Activated CD4-positive, alpha-beta T cell treated with anti-CD3 and anti-CD28 coated beads, Interleukin-2, amount 50 U/mL, for 4 hours (primary cell): ENCODE measurements around the gene KCNA5.
A peak's percentile ranks its signal among the peaks of the same experiment; 100 is the strongest.

Source experiments
- DNase-seq, 2 experiments: peaks; one replicate each; pipeline ENCODE4 v3.0.0-alpha.2; 2020

The KCNA5 gene

DNA sequence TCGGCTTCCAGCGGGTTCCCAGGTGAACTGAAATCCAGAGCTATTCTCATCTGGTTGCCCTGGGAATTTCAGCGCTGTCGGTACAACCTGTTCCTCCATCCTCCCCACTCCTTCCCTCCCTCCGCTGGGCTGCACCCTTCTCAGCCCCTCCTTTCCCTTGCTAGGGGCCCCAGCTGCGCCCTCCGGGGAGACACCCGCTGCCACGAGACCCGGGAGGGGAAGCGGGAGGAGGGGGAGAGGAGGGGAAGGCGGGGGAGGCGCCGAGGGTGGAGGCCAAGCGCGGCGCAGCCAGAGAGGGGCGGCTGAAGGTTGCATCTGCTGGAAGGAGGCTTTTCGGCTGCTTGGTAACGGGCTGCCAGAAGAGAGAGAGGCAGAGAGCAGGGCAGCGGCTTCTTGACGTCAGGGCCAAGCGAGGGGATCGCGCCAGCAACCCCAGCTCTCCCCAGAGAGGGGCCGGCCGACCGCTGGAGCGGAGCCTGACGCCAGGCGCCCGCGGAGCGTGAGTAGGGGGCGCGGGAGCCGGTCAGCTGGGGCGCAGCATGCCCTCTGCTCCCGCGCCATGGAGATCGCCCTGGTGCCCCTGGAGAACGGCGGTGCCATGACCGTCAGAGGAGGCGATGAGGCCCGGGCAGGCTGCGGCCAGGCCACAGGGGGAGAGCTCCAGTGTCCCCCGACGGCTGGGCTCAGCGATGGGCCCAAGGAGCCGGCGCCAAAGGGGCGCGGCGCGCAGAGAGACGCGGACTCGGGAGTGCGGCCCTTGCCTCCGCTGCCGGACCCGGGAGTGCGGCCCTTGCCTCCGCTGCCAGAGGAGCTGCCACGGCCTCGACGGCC, at the start of gene KCNA5:
TSS of gene KCNA5 (plus strand) at position 291 of the 831 bp plus-strand sequence. CDS start at position 560, 269 bp downstream.
- no peak for DNase-seq

DNA sequence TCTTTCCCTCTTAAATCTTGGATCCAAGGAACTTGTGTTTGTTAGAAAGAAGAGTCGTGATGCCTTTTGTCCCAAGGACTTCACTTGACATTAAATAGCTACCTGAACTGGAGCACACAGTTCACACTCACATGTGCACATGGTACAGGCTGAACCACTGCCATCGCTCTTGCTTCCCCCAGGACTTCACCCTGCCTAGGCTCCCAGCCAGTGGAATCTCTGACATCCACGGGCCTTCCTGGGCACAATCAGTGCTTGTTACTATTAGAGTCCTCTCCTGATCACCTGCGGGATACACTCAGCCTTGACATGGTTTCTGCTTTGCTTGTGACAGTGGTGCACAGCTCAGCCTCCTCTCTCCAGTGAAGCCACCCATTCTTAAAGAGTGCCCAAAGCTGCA, 49.1 kb upstream of the KCNA5 start:
- DNase-seq, result no peak

- no peak for DNase-seq
Observed at GRCh38 chr12:4996714-4997113, 47.0 kb upstream of the KCNA5 start.

- no peak for DNase-seq
Observed at GRCh38 chr12:4997939-4998338, 45.7 kb upstream of the KCNA5 start.

DNA sequence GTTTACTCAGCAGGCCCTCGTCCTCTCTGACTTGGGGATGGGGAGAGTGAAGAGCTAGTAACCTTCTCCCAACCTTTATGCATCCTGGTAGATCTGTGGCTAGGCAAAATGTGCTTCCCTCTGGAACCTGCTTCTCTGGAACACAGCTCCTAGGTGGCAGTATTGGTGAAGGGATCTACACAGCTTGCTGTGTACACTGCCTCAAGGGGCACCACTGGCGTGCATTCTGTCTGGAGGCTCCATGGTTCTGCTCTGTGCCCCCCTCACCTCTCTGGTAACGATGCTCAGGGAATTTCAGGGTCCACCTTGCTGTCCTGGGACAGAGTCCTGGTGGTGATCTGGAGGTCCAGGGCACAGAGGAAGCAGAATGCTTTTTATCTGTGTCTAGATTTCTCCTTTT, 43.5 kb upstream of the KCNA5 start:
- DNase-seq, result no peak

- no peak for DNase-seq
Observed at GRCh38 chr12:5000658-5001385, 42.9 kb upstream of the KCNA5 start.

GRCh38 chr12:5003025-5003666, 40.5 kb upstream of the KCNA5 start:
- DNase-seq, result peak; percentile 2 to 6

DNA sequence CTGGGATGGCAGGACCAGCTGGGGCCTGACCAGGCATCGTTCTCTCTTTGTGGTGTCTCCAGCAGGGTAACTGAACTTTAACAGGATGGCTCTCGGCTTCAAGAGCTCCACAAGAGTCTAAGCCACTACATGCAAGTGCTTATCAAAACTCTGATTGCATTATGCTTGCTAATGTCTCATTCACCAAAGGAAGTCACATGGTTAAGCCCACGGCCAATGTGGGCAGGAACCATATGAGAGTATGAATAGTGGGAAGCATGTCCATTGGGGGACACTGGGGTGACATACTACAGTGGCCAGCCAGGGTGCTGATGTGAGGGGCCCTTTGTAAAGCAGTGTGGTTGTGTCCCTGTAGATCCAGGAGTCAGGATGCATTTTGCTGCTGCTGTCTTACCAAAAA, 35.0 kb upstream of the KCNA5 start:
- no peak for DNase-seq

GRCh38 chr12:5010151-5010550, 33.5 kb upstream of the KCNA5 start:
- DNase-seq, result no peak

DNA sequence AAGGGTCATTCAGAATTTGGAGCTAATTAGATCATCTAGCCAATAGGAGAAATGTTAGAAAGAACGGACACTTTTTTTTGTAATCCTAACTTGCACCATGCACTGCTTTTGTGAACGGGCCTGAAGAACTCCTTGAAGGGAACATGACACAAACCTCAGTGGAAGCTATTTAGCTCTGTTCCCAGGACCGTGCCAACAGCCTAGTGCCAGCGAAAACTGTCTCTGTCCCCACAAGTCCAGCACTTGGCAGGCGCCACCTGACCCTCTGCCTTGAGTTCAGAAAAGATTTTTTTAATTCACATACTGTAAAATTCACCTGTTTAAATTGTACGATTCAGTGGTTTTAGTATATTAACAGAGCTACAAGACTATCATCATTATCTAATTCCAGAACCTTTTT, 31.3 kb upstream of the KCNA5 start:
- no peak for DNase-seq

DNA sequence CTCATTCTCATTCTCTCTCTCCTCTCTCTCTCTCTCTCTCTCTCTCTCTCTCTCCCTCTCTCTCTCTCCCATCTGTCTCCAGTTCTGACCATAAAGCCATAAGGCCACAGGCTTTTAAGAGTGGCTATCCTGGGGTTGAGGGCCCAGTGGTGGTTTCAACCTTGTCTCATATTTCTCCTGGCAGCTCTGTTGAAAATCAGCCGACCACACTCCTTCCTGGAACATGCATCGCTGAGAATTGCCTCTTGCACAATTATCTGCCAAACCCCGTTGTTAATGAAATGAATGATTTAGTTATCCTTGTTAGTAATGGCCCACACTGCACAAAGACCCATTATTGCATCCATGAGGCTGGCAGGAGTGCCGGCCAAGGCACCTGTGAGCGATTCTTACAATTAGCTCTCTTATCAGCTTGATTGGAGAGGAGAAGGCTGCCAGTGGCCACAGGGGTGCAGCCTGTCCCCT, 30.4 kb upstream of the KCNA5 start:
- no peak for DNase-seq

GRCh38 chr12:5014269-5014668, 29.4 kb upstream of the KCNA5 start:
- no peak for DNase-seq

GRCh38 chr12:5015711-5016492, 27.8 kb upstream of the KCNA5 start:
- DNase-seq, result no peak

- DNase-seq, result no peak
Observed at GRCh38 chr12:5016526-5016925, 27.2 kb upstream of the KCNA5 start.

- no peak for DNase-seq
Observed at GRCh38 chr12:5017638-5018348, 25.9 kb upstream of the KCNA5 start.

DNA sequence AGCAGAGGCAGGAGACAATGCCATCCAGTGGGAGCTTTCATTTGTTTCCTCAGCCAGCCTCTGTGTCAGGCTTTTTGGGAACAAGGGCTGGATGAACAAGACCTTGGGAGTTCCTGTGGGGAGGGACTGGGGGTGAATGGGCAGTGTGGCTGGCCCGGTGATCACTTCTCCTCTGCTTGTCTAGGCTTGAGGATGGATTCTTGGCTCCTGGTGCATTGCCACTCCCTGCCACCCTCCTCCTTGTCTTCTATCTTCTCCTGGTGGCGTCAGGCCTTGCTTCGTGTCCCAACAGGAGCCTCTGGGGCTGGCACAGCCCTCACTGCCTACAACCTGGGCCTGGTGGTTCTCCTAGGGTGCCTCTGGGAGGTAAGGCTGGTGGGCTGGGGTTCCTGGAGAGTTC, 25.0 kb upstream of the KCNA5 start:
- DNase-seq, result no peak

GRCh38 chr12:5022025-5022424, 21.7 kb upstream of the KCNA5 start:
- no peak for DNase-seq

DNA sequence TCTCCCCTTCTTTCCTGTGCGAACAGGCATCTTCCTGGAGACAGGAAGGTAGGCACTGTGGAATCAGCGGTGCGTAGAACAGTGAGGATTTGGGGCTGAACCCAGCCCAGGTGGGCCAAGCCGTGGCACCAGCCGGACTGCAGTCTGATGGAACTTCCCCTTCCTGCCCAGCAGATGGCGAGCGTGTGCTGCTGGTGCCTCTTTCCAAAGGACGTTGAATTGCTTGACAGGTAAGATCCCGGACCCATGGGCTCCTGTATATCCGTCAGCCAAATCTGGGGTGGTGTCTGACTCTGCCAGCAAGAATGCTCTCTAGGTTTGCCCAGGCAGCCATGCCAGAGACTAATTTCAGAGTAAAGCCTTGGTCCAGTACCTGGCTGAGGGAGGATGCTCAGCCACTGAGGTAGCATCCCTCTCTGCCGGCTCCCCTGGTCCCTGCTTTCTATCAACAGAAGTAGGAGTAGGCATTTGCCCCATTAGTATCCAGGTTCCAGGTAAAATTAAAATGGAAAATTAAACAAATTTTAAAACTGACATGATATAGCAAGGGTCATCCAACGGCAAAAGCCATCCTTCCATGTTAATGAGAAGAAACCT, 21.1 kb upstream of the KCNA5 start:
- DNase-seq, result peak; percentile 4 to 12

GRCh38 chr12:5023842-5024241, 19.8 kb upstream of the KCNA5 start:
- no peak for DNase-seq

DNA sequence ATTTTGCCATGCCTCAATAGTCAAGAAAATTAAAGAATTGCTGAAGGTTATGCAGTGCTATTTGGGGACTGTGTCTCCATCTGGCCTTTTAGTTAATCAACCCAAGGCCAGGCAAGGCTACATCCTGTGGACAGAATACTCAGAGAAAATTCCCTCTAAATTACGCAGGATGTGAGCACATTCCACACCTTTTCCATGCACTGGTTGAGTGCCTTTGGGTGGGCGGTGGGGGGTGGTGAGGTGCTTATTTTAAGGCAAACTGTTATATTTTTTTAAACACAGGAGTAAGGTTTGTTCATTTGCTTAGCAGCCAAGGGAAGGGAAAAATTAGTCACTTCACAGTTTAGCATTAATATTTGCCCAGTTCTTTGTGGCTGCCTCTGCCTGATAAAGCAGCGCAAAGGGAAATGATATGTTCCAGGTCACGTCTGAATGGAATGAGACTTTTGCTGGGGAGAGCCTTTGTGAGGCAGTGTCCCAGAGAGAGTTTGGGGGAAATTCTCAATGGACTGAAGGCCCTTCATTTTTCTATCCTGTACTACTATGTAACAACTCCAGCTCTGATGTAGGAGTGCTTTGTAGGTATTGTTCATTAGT, 17.2 kb upstream of the KCNA5 start:
- DNase-seq, result no peak
